Right lobe of liver (tissue), 4 donors: ENCODE results near the gene CEP192.

Experiments
- CTCF ChIP-seq, 4 donors: fragments of 200-600 bp in 3 of 4; fragments of 450-650 bp in 1 of 4; IDR thresholded peaks; one replicate each; pipeline versions ENCODE4 v1.5.1 to v1.8.0; 2016 to 2022; ENCODE audit warnings: antibody characterized with exemption in 4 of 4, mild to moderate bottlenecking in 2 of 4
- POLR2A ChIP-seq: fragments of 450-650 bp; IDR thresholded peaks from one replicate; pipeline ENCODE4 v1.6.1; 2017; ENCODE audit warnings: antibody characterized with exemption, mild to moderate bottlenecking
- donor health status: DM: no; HTN: no; CAD: no.
- donor health status: DM: no; HTN: no; CAD: no.
- donor health status: DM: no; HTN: yes; CAD: no.

DNA sequence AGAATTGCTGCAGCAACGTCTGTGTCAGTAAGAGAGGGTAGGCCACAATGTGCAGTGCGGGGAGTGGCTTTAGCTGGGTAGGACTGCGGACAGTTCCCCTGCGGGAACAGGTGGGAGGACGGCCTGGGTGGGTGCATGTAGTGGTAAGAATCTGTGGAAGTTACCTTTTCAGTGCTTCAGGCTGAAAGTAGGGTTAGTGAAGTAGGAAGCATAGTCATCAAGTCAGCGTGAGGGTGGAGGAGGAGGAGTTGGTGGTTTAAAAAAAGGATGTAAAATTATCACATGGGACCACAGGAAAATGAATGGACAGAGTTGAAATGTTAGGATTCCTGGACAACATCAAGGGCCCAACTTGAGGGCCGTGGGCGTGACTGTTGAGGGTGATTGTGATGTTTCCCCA, 13.2 kb downstream of the CEP192 start:
- TF ChIP-seq CTCF (IDR thresholded peaks at IDR 0.05) = no peak
- no peak for TF ChIP-seq POLR2A
